Keratinocyte (primary cell): ENCODE data around the gene TRPM2. TPM values are rescaled to one million over a fixed set of nuclear protein-coding genes. Genes with fewer than 3 reads are reported as not detected.
A peak's percentile ranks its signal among the peaks of the same experiment; 100 is the strongest.

Source experiments
- DNase-seq: peaks from one replicate; pipeline ENCODE4 v3.0.0-alpha.2; 2011; ENCODE audit warnings: low read depth, missing footprints, low spot score
- FAIRE-seq: peaks from 2 replicates; lab custom pipeline; 2011; peaks lifted over from hg19 to GRCh38; lab: Jason Lieb, UNC
- H2AFZ ChIP-seq: 2 replicates; pipeline ENCODE4 v1.6.0; 2012; ENCODE audit warnings: low read length, control low read depth, inconsistent platforms; ENCODE audit not compliant: control insufficient read depth
- H3K27ac ChIP-seq: 2 replicates; pipeline ENCODE4 v1.5.1; 2011; ENCODE audit warnings: low read length; ENCODE audit not compliant: control insufficient read depth, insufficient read depth
- H3K27me3 ChIP-seq: 3 replicates; pipeline ENCODE4 v1.6.0; 2011; ENCODE audit warnings: low read length; ENCODE audit not compliant: control insufficient read depth, insufficient read depth; ENCODE audit errors: extremely low read depth
- H3K36me3 ChIP-seq, 2 experiments: 2 replicates in 1 of 2; 3 replicates in 1 of 2; pipeline ENCODE4 v1.5.1; 2011; ENCODE audit warnings: low read length in 2 of 2, mild to moderate bottlenecking in 1 of 2; ENCODE audit not compliant: control insufficient read depth in 2 of 2, insufficient read depth in 2 of 2; ENCODE audit errors: extremely low read depth in 1 of 2
- H3K4me1 ChIP-seq: 3 replicates; pipeline ENCODE4 v1.5.1; 2011; ENCODE audit warnings: low read length; ENCODE audit not compliant: control insufficient read depth, insufficient read depth; ENCODE audit errors: extremely low read depth
- H3K4me2 ChIP-seq: 3 replicates; pipeline ENCODE4 v1.6.0; 2011; ENCODE audit warnings: low read depth, low read length; ENCODE audit not compliant: control insufficient read depth, insufficient read depth; ENCODE audit errors: extremely low read depth
- H3K4me3 ChIP-seq, 3 experiments: fragments of 200-600 bp in 1 of 3; sonication (generic) in 1 of 3; 2 replicates in 2 of 3; 3 replicates in 1 of 3; pipeline ENCODE4 v1.5.1; 2011 to 2016; ENCODE audit warnings: low read length in 3 of 3, mild to moderate bottlenecking in 3 of 3, control low read depth in 2 of 3, inconsistent platforms in 1 of 3, low read depth in 1 of 3, mixed read lengths in 1 of 3, mixed run types in 1 of 3, moderate library complexity in 1 of 3; ENCODE audit not compliant: control insufficient read depth in 2 of 3, insufficient read depth in 2 of 3; ENCODE audit errors: extremely low read depth in 1 of 3
- H3K79me2 ChIP-seq: 2 replicates; pipeline ENCODE4 v1.6.0; 2012; ENCODE audit warnings: low read length; ENCODE audit not compliant: control insufficient read depth, insufficient read depth
- H3K9ac ChIP-seq: 3 replicates; pipeline ENCODE4 v1.6.0; 2011; ENCODE audit warnings: low read length; ENCODE audit not compliant: control insufficient read depth, insufficient read depth; ENCODE audit errors: extremely low read depth
- H3K9me1 ChIP-seq: 3 replicates; pipeline ENCODE4 v1.6.0; 2011; ENCODE audit warnings: low read length; ENCODE audit not compliant: control insufficient read depth, insufficient read depth; ENCODE audit errors: extremely low read depth
- H3K9me3 ChIP-seq: 2 replicates; pipeline ENCODE4 v1.5.1; 2012; ENCODE audit warnings: low read depth, low read length; ENCODE audit not compliant: control insufficient read depth
- H4K20me1 ChIP-seq: 3 replicates; pipeline ENCODE4 v1.6.0; 2011; ENCODE audit warnings: low read length; ENCODE audit not compliant: control insufficient read depth, insufficient read depth; ENCODE audit errors: extremely low read depth
- EZH2 ChIP-seq: IDR thresholded peaks from one replicate; pipeline ENCODE4 v1.6.1; 2012; ENCODE audit warnings: inconsistent platforms, mild to moderate bottlenecking, low read length, moderate library complexity
- dilution Hi-C: fragments of 300-500 bp; cut with MboI; formaldehyde crosslinking; loops from one replicate; pipeline ENCODE4 v1.7.0; 2020; ENCODE audit warnings: low sequenced_read_pairs; ENCODE audit not compliant: extremely low pct_ligation_motif_present
- polyA plus RNA-seq, 5 experiments: library from polyadenylated mRNA; depleted of rRNA in 3 of 5; stranded (reverse) in 3 of 5; stranded (forward) in 1 of 5; unstranded in 1 of 5; fragments of >200 nt; gene quantifications; 1 replicate in 1 of 5; 2 replicates in 3 of 5; 3 replicates in 1 of 5; pipeline versions ENCODE4 v1.2.1 to v1.2.3, GENCODE V29; 2011 to 2012; ENCODE audit warnings: missing spikeins in 2 of 5, low read depth in 1 of 5, low replicate concordance in 1 of 5
- TF ChIP-seq, protein P1 (sequence below), 3 experiments: IDR thresholded peaks in 1 of 3; conservative IDR thresholded peaks in 1 of 3; optimal IDR thresholded peaks in 1 of 3; 2 replicates in 2 of 3; 3 replicates in 1 of 3; pipeline versions ENCODE3 to v1.5.1; 2011; ENCODE audit warnings: low read length in 3 of 3, mild to moderate bottlenecking in 3 of 3, moderate library complexity in 2 of 3, control low read depth in 1 of 3, inconsistent platforms in 1 of 3; ENCODE audit not compliant: insufficient read depth in 2 of 3; ENCODE audit errors: extremely low read depth in 1 of 3

TRPM2 gene
- polyA plus RNA-seq, 1 donor (not counting 4 experiments of a cell fraction or from before 2014, with no cell fraction given) = 0.31 TPM

DNA sequence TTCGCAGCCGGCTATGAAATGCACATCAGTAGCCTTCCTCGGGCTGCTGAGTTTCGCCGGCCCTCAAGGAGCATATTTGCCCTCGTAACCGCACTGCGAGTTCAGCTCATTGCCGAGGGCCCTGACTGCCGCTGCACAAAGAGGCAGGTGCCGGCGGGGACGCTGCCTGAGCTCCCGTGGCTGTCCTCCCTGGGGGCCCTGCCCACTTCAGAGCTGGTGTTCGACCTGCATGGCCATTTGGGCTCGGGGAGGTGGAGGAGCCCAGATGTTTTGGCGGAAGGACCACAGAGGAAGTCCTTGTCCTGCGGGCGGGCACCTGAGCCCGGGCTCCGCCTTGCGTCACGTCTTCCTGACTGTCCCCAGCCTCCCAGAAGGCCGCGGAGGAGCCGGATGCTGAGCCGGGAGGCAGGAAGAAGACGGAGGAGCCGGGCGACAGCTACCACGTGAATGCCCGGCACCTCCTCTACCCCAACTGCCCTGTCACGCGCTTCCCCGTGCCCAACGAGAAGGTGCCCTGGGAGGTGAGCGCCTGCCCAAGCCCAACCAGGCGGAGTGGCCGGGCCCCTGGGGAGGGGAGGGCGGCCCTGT is 72.0 kb downstream of the TRPM2 start:
- Histone ChIP-seq H3K4me2 (no peak overlapping the region), H3K9me1 (no peaks in the 10 kb centered on the region), H2AFZ (no peak overlapping the region), H3K79me2 (no peaks in the 10 kb centered on the region), H3K4me3 (peak overlapping the region in 1 of 3 experiments; percentile 22), H3K27ac (no peak overlapping the region), H3K9me3 (peaks cover 4% of the 10 kb centered on the region), H3K36me3 (no peaks in the 10 kb centered on the region), H3K4me1 (no peaks in the 10 kb centered on the region), H4K20me1 (no peaks in the 10 kb centered on the region), H3K9ac (no peak overlapping the region), H3K27me3 (no peaks in the 10 kb centered on the region)
- FAIRE-seq (no peak), DNase-seq (no peak)
- no peak for TF ChIP-seq EZH2
- TF ChIP-seq, protein P1, sequence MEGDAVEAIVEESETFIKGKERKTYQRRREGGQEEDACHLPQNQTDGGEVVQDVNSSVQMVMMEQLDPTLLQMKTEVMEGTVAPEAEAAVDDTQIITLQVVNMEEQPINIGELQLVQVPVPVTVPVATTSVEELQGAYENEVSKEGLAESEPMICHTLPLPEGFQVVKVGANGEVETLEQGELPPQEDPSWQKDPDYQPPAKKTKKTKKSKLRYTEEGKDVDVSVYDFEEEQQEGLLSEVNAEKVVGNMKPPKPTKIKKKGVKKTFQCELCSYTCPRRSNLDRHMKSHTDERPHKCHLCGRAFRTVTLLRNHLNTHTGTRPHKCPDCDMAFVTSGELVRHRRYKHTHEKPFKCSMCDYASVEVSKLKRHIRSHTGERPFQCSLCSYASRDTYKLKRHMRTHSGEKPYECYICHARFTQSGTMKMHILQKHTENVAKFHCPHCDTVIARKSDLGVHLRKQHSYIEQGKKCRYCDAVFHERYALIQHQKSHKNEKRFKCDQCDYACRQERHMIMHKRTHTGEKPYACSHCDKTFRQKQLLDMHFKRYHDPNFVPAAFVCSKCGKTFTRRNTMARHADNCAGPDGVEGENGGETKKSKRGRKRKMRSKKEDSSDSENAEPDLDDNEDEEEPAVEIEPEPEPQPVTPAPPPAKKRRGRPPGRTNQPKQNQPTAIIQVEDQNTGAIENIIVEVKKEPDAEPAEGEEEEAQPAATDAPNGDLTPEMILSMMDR (optimal IDR thresholded peaks at IDR 0.05 in 1 of 3, IDR thresholded peaks at IDR 0.05 in 1 of 3, conservative IDR thresholded peaks at IDR 0.05 in 1 of 3; ENCODE audit: extremely low read depth in 1 of 3, insufficient read depth in 2 of 3, low read length in 3 of 3) = no peak
- dilution Hi-C loops = no loop called here

DNA sequence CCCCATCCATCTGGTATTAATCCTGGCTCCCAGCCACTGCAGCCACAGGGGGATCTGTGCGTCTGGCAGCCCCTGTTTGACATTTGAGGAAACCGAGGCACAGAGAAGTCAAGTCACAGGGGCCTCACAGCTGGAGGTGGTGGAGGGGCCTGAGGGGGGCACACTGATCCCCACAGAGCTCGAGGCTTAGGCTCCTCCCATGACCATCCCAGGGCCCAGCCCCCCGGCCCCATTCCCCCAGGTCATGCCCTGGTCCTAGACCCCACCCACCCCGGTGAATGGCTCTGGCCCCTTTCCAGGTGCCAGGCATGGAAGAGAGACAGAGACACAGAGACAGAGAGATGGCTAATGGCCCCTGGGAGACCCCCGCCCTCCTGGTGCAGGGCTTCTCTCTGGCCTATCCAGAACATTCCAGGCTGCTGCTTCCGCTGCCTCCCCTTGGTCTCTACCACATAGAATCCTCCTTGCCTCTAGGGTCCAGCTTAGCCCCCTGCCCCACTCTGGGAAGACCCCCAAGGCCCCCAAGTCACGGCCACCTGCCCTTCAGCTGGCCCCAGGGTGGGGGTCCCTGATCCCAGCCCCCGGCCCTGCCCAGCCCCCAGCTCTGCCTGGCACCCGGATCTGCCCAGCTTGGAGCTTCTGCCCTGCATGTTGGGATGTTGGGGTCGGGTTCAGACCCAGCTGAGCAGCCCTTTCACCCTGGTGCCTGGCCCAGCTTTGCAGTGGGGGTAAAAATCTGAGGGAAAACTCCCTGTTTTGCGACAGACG is 72.7 kb downstream of the TRPM2 start:
- no peak overlapping the region for H3K4me2 ChIP-seq
- no peaks in the 10 kb centered on the region for H3K27me3 ChIP-seq
- no peak overlapping the region for H3K27ac ChIP-seq
- H3K9me1 ChIP-seq = no peaks in the 10 kb centered on the region
- H3K4me3 ChIP-seq = peak overlapping the region in 1 of 3 experiments; percentile 22
- H3K9ac ChIP-seq = no peak overlapping the region
- no peak for DNase-seq
- no peak for FAIRE-seq
- H4K20me1 ChIP-seq = no peaks in the 10 kb centered on the region
- H3K36me3 ChIP-seq = no peaks in the 10 kb centered on the region
- H3K4me1 ChIP-seq = no peaks in the 10 kb centered on the region
- dilution Hi-C loops = no loop called here
- no peak overlapping the region for H2AFZ ChIP-seq
- peaks cover 4% of the 10 kb centered on the region for H3K9me3 ChIP-seq
- TF ChIP-seq EZH2 = no peak
- TF ChIP-seq, protein P1 (optimal IDR thresholded peaks at IDR 0.05 in 1 of 3, IDR thresholded peaks at IDR 0.05 in 1 of 3, conservative IDR thresholded peaks at IDR 0.05 in 1 of 3; ENCODE audit: extremely low read depth in 1 of 3, insufficient read depth in 2 of 3, low read length in 3 of 3) = no peak
- H3K79me2 ChIP-seq = no peaks in the 10 kb centered on the region
